ENCODE data around the gene STX18. TPM values are rescaled to one million over a fixed set of nuclear protein-coding genes. Genes with fewer than 3 reads are reported as not detected.

STX18 gene
- total RNA-seq, 1 experiment from 2014 or later, result 20.9 TPM

- Histone ChIP-seq H2BK20ac (ENCODE audit: low read depth, low read length, poor library complexity, severe bottlenecking) (no peak overlapping the region), H3T11ph (ENCODE audit: low read length) (no peak overlapping the region), H3K79me2 (ENCODE audit: insufficient read depth, low read length) (no peaks in the 10 kb centered on the region), H3K27ac (ENCODE audit: insufficient read length, low read depth, low read length) (no peak overlapping the region), H3K79me1 (ENCODE audit: insufficient read depth, low read depth, low read length, poor library complexity, severe bottlenecking) (no peaks in the 10 kb centered on the region), H2BK15ac (ENCODE audit: low read depth, low read length) (no peak overlapping the region), H3K56ac (ENCODE audit: insufficient read length, low read depth, low read length) (no peak overlapping the region), H3K18ac (ENCODE audit: insufficient read length, low read depth, low read length) (no peak overlapping the region), H2AFZ (ENCODE audit: low read length) (no peak overlapping the region), H2BK12ac (ENCODE audit: insufficient read length, low read depth, low read length) (no peak overlapping the region), H3K9me3 (ENCODE audit: control insufficient read depth, low read depth, low read length) (no peaks in the 10 kb centered on the region), H3K14ac (ENCODE audit: insufficient read depth, low read length) (no peak overlapping the region), H2BK5ac (ENCODE audit: insufficient read length, low read length) (no peak overlapping the region), H2BK120ac (ENCODE audit: low read depth, low read length, poor library complexity, severe bottlenecking) (no peak overlapping the region), H3K4ac (ENCODE audit: low read depth, low read length) (no peak overlapping the region), H3K9ac (ENCODE audit: extremely low read depth, insufficient read length, low read length) (no peak overlapping the region), H3K23ac (ENCODE audit: insufficient read length, low read depth, low read length) (no peak overlapping the region), H4K20me1 (ENCODE audit: control insufficient read depth, insufficient read depth, insufficient read length) (no peaks in the 10 kb centered on the region), H4K5ac (ENCODE audit: insufficient read length, low read depth, low read length) (no peak overlapping the region), H3K4me2 (ENCODE audit: insufficient read depth, insufficient read length, low read length) (no peak overlapping the region), H3K27me3 (ENCODE audit: insufficient read depth, low read length) (no peaks in the 10 kb centered on the region), H3K23me2 (ENCODE audit: insufficient read length, low read depth, low read length, poor library complexity, severe bottlenecking) (no peaks in the 10 kb centered on the region), H4K8ac (replicated peaks; ENCODE audit: insufficient read length, low read depth, low read length) (no peak overlapping the region), H4K91ac (ENCODE audit: insufficient read length, low read depth, low read length) (no peak overlapping the region), H2AK5ac (ENCODE audit: insufficient read length, low read length) (no peak overlapping the region), H3K4me1 (ENCODE audit: insufficient read depth, low read length) (no peaks in the 10 kb centered on the region)
- no peaks in the 10 kb centered on the region for H3K27me3 Mint-ChIP-seq (ENCODE audit: low read depth)
- TF ChIP-seq CTCF (conservative IDR thresholded peaks at IDR 0.05), result no peak
- no peaks in the 10 kb centered on the region; a peak in 2 of 5 replicates for H3K9me3 Mint-ChIP-seq
- H3K27ac Mint-ChIP-seq, result no peak overlapping the region
- no peak for DNase-seq
- H3K4me1 Mint-ChIP-seq, result peaks cover 5 to 7% of the 10 kb centered on the region in 2 experiments; a peak in 3 of 4 replicates
- no peak overlapping the region for H3K4me3 Mint-ChIP-seq
- peaks cover 7 to 9% (median 8%) of the 10 kb centered on the region in 3 experiments; a peak in 4 of 7 replicates for H3K36me3 Mint-ChIP-seq (ENCODE audit: insufficient read depth in 1 of 3, low read depth in 3 of 3)
These were observed 103.0 kb downstream of the STX18 start for GRCh38 chr4:4438891-4439290.
